CD4-positive, alpha-beta memory T cell (primary cell): ENCODE results near the gene NSUN2. TPM values are rescaled to one million over a fixed set of nuclear protein-coding genes. Genes with fewer than 3 reads are reported as not detected.

Source experiments
- CTCF ChIA-PET: fragments of 350-600 bp; sonication (Branson Sonifier 250); formaldehyde crosslinking; loops from one replicate; lab custom pipeline; 2021; ENCODE audit warnings: inconsistent platforms; ENCODE audit not compliant: partially characterized antibody; lab: Charles Lee
- POLR2A ChIA-PET: fragments of 350-600 bp; sonication (Branson Sonifier 250); formaldehyde crosslinking; loops from one replicate; lab custom pipeline; 2021; ENCODE audit not compliant: partially characterized antibody; lab: Charles Lee
- DNase-seq, 5 donors: peaks; one replicate each; pipeline versions ENCODE4 v3.0.0 to v3.0.0-alpha.2; 2020 to 2022; ENCODE audit warnings: mixed read lengths in 1 of 5
- H3K27ac ChIP-seq: one replicate; pipeline ENCODE4 v1.7.0; 2013; ENCODE audit warnings: low read depth, low read length
- H3K27me3 ChIP-seq: 2 replicates; pipeline ENCODE4 v1.7.0; 2013; ENCODE audit warnings: mild to moderate bottlenecking, low read length, moderate library complexity; ENCODE audit not compliant: insufficient read depth
- H3K36me3 ChIP-seq: 2 replicates; pipeline ENCODE4 v1.7.0; 2013; ENCODE audit warnings: mild to moderate bottlenecking, low read length, moderate library complexity; ENCODE audit not compliant: insufficient read depth
- H3K4me1 ChIP-seq: 2 replicates; pipeline ENCODE4 v1.7.0; 2013; ENCODE audit warnings: mild to moderate bottlenecking, low read length, moderate library complexity; ENCODE audit not compliant: insufficient read depth
- H3K4me3 ChIP-seq, 2 donors: one replicate each; pipeline ENCODE4 v1.7.0; 2013; ENCODE audit warnings: low read length in 2 of 2, mild to moderate bottlenecking in 1 of 2
- H3K9me3 ChIP-seq, 2 donors: one replicate each; pipeline ENCODE4 v1.7.0; 2013; ENCODE audit warnings: low read length in 2 of 2, control low read depth in 1 of 2; ENCODE audit not compliant: control insufficient read depth in 1 of 2
- H3K27ac Mint-ChIP-seq, 7 donors: one replicate each; pipeline ENCODE4 v1.8.0; 2020 to 2021; ENCODE audit warnings: mixed read lengths in 7 of 7, mild to moderate bottlenecking in 6 of 7, inconsistent platforms in 3 of 7, moderate library complexity in 3 of 7
- H3K27me3 Mint-ChIP-seq, 2 donors: one replicate each; pipeline ENCODE4 v1.8.0; 2020 to 2021; ENCODE audit warnings: mixed read lengths in 2 of 2
- H3K36me3 Mint-ChIP-seq, 2 donors: one replicate each; pipeline ENCODE4 v1.8.0; 2020 to 2021; ENCODE audit warnings: mixed read lengths in 2 of 2, inconsistent platforms in 1 of 2, mild to moderate bottlenecking in 1 of 2
- H3K4me1 Mint-ChIP-seq, 4 donors: one replicate each; pipeline ENCODE4 v1.8.0; 2020 to 2021; ENCODE audit warnings: mixed read lengths in 4 of 4, mild to moderate bottlenecking in 1 of 4
- H3K4me3 Mint-ChIP-seq, 8 donors: one replicate each; pipeline ENCODE4 v1.8.0; 2020 to 2021; ENCODE audit warnings: mixed read lengths in 8 of 8, mild to moderate bottlenecking in 7 of 8, moderate library complexity in 6 of 8, inconsistent platforms in 3 of 8
- H3K9me3 Mint-ChIP-seq, 8 donors: one replicate each; pipeline ENCODE4 v1.8.0; 2020 to 2021; ENCODE audit warnings: mixed read lengths in 8 of 8, mild to moderate bottlenecking in 5 of 8, inconsistent platforms in 3 of 8, moderate library complexity in 1 of 8
- intact Hi-C: fragments of 100-400 bp; cut with micrococcal nuclease; formaldehyde crosslinking; loops from one replicate; pipeline ENCODE4 v1.15.1; 2023
- polyA plus RNA-seq, 2 donors: library from polyadenylated mRNA; unstranded; fragments of 300-500 nt; fragmentation: Illumina TruSeq; gene quantifications; one replicate each; pipeline ENCODE4 v1.2.3, GENCODE V29; 2021
- total RNA-seq, 2 experiments: library from RNA; stranded (reverse); gene quantifications; one replicate each; pipeline ENCODE4 v1.2.3, GENCODE V29; 2021

The NSUN2 gene
- total and polyA plus RNA-seq, 4 experiments from 2014 or later = 22.6 to 81.6 (median 60.3) TPM

DNA sequence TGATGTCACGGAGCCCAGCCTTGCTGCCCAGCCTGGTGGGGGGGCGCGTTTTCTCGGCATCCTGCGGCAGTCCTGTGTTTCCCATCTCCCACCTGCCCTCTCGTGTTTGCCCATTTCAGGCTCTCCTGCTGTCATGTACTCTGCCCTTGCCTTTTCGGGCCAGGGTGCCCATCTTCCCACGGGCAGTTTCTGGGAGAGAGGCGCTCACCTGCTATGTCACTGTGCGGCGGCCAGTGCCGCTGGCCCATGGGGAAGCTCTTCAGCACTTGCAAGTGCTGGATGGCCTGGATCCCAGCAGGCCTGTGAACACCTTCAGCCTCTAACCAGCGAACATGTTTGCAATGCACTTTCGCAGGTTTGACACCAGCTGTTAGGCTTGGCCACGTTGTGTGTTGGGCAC is 33.9 kb upstream of the NSUN2 start:
- Histone ChIP-seq H3K27me3 (no peaks in the 10 kb centered on the region), H3K4me3 (no peak overlapping the region), H3K36me3 (no peaks in the 10 kb centered on the region), H3K4me1 (no peaks in the 10 kb centered on the region), H3K27ac (no peak overlapping the region), H3K9me3 (no peaks in the 10 kb centered on the region)
- peaks cover 19 to 36% of the 10 kb centered on the region in 2 donors for H3K36me3 Mint-ChIP-seq
- no peak overlapping the region for H3K27ac Mint-ChIP-seq
- CTCF ChIA-PET = no interaction called here
- no peaks in the 10 kb centered on the region for H3K27me3 Mint-ChIP-seq
- no peak for DNase-seq
- no peak overlapping the region for H3K4me3 Mint-ChIP-seq
- H3K9me3 Mint-ChIP-seq = peaks cover 0 to 2% (median 0%) of the 10 kb centered on the region in 8 donors
- POLR2A ChIA-PET = no interaction called here
- no peaks in the 10 kb centered on the region for H3K4me1 Mint-ChIP-seq
- intact Hi-C loops = no loop called here

DNA sequence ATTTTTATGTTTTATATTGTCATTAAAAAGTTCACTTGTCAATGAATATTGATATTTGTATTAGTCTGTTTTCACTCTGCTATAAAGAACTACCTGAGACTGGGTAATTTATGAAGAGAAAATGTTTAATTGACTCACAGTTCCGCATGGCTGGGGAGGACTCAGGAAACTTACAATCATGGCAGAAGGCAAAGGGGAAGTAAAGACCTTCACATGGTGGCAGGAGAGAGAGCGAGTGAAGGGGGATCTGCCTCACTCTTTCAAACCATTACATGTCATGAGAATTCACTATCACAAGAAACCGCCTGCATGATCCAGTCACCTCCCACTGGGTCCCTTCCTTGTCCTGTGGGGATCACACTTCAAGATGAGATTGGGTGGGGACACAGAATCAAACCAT is 27.8 kb upstream of the NSUN2 start:
- H3K36me3 Mint-ChIP-seq = peaks cover 29 to 35% of the 10 kb centered on the region in 2 donors
- H3K4me3 Mint-ChIP-seq = no peak overlapping the region
- H3K9me3 Mint-ChIP-seq = peaks cover 0 to 17% (median 10%) of the 10 kb centered on the region in 8 donors
- no peaks in the 10 kb centered on the region for H3K27me3 ChIP-seq
- peaks cover 0 to 6% of the 10 kb centered on the region in 2 donors for H3K9me3 ChIP-seq
- no peaks in the 10 kb centered on the region for H3K4me1 ChIP-seq
- intact Hi-C loops = no loop called here
- POLR2A ChIA-PET = interaction anchor here (1.0 kb wide), 1 partner anchor 27 kb away, joined by 3 read pairs; the partner anchor contains the start of gene SRD5A1
- no peak overlapping the region for H3K27ac ChIP-seq
- H3K4me3 ChIP-seq = no peak overlapping the region
- H3K4me1 Mint-ChIP-seq = peaks cover 0 to 5% (median 0%) of the 10 kb centered on the region in 4 donors
- no peaks in the 10 kb centered on the region for H3K27me3 Mint-ChIP-seq
- peaks cover 8% of the 10 kb centered on the region for H3K36me3 ChIP-seq
- CTCF ChIA-PET = no interaction called here
- H3K27ac Mint-ChIP-seq = peak overlapping the region in 2 of 7 donors; percentile 25 to 53
- DNase-seq = no peak

DNA sequence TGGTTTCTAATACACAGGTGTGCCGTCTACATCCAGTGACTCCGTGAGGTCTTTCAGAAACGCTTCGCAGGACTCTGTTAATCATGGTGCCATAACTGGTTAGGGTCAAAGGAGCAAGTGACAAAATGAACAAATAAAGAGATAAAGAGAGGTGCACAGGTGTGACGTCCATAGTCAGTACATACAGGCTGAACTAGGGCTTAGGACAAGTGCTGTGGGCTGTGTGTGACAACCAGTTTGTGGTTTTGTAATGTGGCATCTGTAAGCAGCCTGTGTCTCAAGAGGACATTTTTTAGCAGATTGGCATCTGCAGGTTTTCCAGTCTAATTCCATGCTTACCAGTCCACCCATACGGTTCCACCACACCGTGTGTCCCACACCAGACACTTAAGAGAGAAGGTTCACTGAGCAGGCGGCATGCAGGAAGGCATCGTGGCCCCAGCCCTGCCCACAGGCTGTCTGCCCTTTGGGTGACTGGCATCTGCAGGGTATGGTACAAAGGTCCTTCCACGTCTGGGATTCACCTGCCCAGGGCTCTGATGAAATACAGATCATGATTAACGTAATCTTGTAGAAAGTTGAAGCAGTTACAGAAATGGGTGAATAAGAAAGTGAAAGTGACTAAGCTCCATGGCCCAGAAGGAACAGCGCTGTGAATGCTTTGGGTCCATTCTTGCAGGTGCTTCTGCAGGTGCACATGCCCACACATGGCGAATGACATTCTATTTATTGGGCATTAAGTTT is 27.3 kb upstream of the NSUN2 start:
- H3K27ac ChIP-seq = no peak overlapping the region
- H3K4me3 ChIP-seq = no peak overlapping the region
- H3K4me3 Mint-ChIP-seq = peak overlapping the region in 2 of 8 donors; percentile 45 to 55
- peaks cover 32 to 37% of the 10 kb centered on the region in 2 donors for H3K36me3 Mint-ChIP-seq
- H3K9me3 ChIP-seq = peaks cover 0 to 6% of the 10 kb centered on the region in 2 donors
- intact Hi-C loops = no loop called here
- H3K27me3 ChIP-seq = no peaks in the 10 kb centered on the region
- ChIA-PET POLR2A (interaction anchor here (1.0 kb wide), 1 partner anchor 27 kb away, joined by 3 read pairs; the partner anchor contains the start of gene SRD5A1), CTCF (no interaction called here)
- no peak for DNase-seq
- no peaks in the 10 kb centered on the region for H3K4me1 ChIP-seq
- H3K36me3 ChIP-seq = peaks cover 8% of the 10 kb centered on the region
- no peaks in the 10 kb centered on the region for H3K27me3 Mint-ChIP-seq
- H3K9me3 Mint-ChIP-seq = peaks cover 0 to 22% (median 13%) of the 10 kb centered on the region in 8 donors
- H3K27ac Mint-ChIP-seq = peak overlapping the region in 2 of 7 donors; percentile 39 to 66
- peaks cover 0 to 5% (median 0%) of the 10 kb centered on the region in 4 donors for H3K4me1 Mint-ChIP-seq

DNA sequence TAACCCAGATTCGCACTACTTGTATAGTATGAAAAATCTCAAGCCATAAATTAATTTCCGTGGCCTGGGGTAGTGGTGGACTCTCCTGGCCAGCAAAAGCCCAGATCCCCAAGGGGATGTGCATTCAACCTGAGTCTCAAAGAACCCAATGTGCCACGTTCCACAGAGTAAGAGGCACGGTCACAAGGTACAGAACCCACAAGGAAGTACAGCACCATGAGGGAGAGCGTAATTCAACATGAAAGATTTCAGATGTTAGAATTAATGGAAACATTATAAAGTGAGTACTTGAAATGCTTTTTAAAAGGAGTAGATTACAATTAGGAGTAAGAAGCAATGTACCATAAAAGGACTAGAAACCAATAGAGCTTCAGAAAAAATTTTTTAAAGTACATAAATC is 23.8 kb upstream of the NSUN2 start:
- H3K27me3 ChIP-seq = no peaks in the 10 kb centered on the region
- ChIA-PET POLR2A (no interaction called here), CTCF (interaction anchor here (1.0 kb wide), 1 partner anchor 11 kb away, joined by 3 read pairs; no protein-coding TSS in a partner anchor)
- H3K4me1 ChIP-seq = no peaks in the 10 kb centered on the region
- peaks cover 45 to 54% of the 10 kb centered on the region in 2 donors for H3K36me3 Mint-ChIP-seq
- H3K27ac ChIP-seq = no peak overlapping the region
- intact Hi-C loops = no loop called here
- H3K27me3 Mint-ChIP-seq = no peaks in the 10 kb centered on the region
- peaks cover 0 to 5% (median 0%) of the 10 kb centered on the region in 4 donors for H3K4me1 Mint-ChIP-seq
- peaks cover 8% of the 10 kb centered on the region for H3K36me3 ChIP-seq
- H3K4me3 ChIP-seq = no peak overlapping the region
- DNase-seq = no peak
- no peak overlapping the region for H3K4me3 Mint-ChIP-seq
- H3K9me3 ChIP-seq = peaks cover 0 to 6% of the 10 kb centered on the region in 2 donors
- H3K9me3 Mint-ChIP-seq = peaks cover 0 to 26% (median 13%) of the 10 kb centered on the region in 8 donors
- no peak overlapping the region for H3K27ac Mint-ChIP-seq

DNA sequence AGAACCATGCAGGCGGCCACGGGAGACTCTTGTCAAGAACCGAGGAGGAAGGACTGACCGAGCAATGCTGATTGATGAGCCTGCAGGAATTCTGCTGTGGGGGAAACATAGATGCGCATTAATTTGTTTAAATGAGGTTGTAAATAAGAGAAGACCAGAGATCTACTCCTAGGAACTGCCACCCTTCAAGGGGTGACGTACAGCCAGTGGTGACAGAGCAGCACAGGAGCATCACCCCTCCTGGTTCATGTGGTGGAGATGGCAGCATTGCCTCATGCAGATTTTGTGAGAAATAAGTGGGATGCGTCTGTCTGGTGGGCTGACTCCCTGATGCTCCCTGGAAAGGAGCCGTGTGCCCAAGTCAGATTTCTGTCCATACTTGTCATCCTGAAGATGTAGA is 22.6 kb upstream of the NSUN2 start:
- no peak overlapping the region for H3K27ac ChIP-seq
- no peak for DNase-seq
- H3K4me3 Mint-ChIP-seq = no peak overlapping the region
- no peak overlapping the region for H3K4me3 ChIP-seq
- H3K36me3 ChIP-seq = peaks cover 8% of the 10 kb centered on the region
- H3K27ac Mint-ChIP-seq = no peak overlapping the region
- ChIA-PET POLR2A (no interaction called here), CTCF (no interaction called here)
- H3K4me1 Mint-ChIP-seq = peaks cover 0 to 3% (median 0%) of the 10 kb centered on the region in 4 donors
- peaks cover 0 to 6% of the 10 kb centered on the region in 2 donors for H3K9me3 ChIP-seq
- intact Hi-C loops = no loop called here
- no peaks in the 10 kb centered on the region for H3K4me1 ChIP-seq
- H3K27me3 ChIP-seq = no peaks in the 10 kb centered on the region
- H3K27me3 Mint-ChIP-seq = no peaks in the 10 kb centered on the region
- peaks cover 45 to 49% of the 10 kb centered on the region in 2 donors for H3K36me3 Mint-ChIP-seq
- peaks cover 0 to 26% (median 13%) of the 10 kb centered on the region in 8 donors for H3K9me3 Mint-ChIP-seq

DNA sequence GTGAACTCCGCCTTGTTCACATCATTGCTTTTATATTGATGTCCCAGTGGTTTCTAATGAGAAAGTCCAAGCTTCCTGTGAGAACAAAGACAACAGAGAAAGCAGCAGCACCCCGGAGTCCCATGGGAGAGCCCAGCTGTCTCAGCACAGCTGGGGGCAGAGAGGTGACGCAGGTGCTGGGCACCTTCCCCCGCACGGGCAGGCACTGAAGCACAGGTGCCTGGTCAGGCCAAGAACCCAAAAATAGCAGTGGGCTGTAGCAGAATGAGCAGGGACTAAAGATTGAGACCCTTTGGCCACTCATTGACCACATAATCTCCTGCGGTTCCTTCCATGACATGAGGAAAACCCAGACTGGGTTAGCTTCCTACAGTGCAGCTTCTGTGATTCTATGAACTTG is 19.2 kb upstream of the NSUN2 start:
- Mint-ChIP-seq H3K27ac (no peak overlapping the region), H3K36me3 (peaks cover 36 to 47% of the 10 kb centered on the region in 2 donors), H3K27me3 (no peaks in the 10 kb centered on the region), H3K4me1 (peaks cover 1 to 7% (median 3%) of the 10 kb centered on the region in 4 donors), H3K9me3 (peaks cover 0 to 23% (median 13%) of the 10 kb centered on the region in 8 donors), H3K4me3 (no peak overlapping the region)
- Histone ChIP-seq H3K4me3 (no peak overlapping the region), H3K27ac (no peak overlapping the region), H3K4me1 (no peaks in the 10 kb centered on the region), H3K27me3 (no peaks in the 10 kb centered on the region), H3K9me3 (peaks cover 0 to 6% of the 10 kb centered on the region in 2 donors), H3K36me3 (peaks cover 7% of the 10 kb centered on the region)
- POLR2A ChIA-PET = no interaction called here
- CTCF ChIA-PET = no interaction called here
- intact Hi-C loops = no loop called here
- no peak for DNase-seq

DNA sequence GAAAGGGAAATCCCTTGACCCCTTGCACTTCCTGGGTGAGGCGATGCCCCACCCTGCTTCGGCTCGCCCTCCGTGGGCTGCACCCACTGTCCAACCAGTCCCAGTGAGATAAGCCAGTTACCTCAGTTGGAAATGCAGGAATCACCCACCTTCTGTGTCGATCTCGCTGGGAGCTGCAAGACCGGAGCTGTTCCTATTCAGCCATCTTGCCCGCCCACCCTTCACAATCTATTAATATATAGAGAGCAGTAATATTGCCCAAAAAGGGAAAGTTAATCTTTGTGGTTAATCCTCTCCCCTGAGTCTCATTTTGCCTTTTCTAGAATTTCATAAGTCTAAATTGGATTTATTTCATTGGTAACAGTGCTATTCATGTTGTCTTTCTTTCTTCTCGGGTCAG is 16.8 kb upstream of the NSUN2 start:
- Mint-ChIP-seq H3K27ac (no peak overlapping the region), H3K27me3 (no peaks in the 10 kb centered on the region), H3K9me3 (peaks cover 0 to 4% (median 0%) of the 10 kb centered on the region in 8 donors), H3K36me3 (peaks cover 20 to 31% of the 10 kb centered on the region in 2 donors), H3K4me3 (no peak overlapping the region), H3K4me1 (peaks cover 4 to 10% (median 5%) of the 10 kb centered on the region in 4 donors)
- intact Hi-C loops = no loop called here
- Histone ChIP-seq H3K27me3 (no peaks in the 10 kb centered on the region), H3K4me3 (no peak overlapping the region), H3K4me1 (no peaks in the 10 kb centered on the region), H3K36me3 (no peaks in the 10 kb centered on the region), H3K9me3 (no peaks in the 10 kb centered on the region), H3K27ac (no peak overlapping the region)
- CTCF ChIA-PET = interaction anchor here (1.1 kb wide), 1 partner anchor 14 kb away, joined by 3 read pairs; no protein-coding TSS in a partner anchor
- POLR2A ChIA-PET = no interaction called here
- DNase-seq = no peak
